Stimulated activated CD4-positive, alpha-beta T cell treated with anti-CD3 and anti-CD28 coated beads, Interleukin-2, amount 100 ng/mL, for 48 hours (primary cell): ENCODE results near the gene SLC16A9.
A peak's percentile ranks its signal among the peaks of the same experiment; 100 is the strongest.
"Not testable (repeated sequence)": the region's sequence is repeated elsewhere in the genome, so short reads cannot be mapped to it uniquely, and the experiment has no call there.

ENCODE experiments used
- DNase-seq, 2 donors: peaks; one replicate each; pipeline ENCODE4 v3.0.0-alpha.2; 2020

Gene SLC16A9, protein sequence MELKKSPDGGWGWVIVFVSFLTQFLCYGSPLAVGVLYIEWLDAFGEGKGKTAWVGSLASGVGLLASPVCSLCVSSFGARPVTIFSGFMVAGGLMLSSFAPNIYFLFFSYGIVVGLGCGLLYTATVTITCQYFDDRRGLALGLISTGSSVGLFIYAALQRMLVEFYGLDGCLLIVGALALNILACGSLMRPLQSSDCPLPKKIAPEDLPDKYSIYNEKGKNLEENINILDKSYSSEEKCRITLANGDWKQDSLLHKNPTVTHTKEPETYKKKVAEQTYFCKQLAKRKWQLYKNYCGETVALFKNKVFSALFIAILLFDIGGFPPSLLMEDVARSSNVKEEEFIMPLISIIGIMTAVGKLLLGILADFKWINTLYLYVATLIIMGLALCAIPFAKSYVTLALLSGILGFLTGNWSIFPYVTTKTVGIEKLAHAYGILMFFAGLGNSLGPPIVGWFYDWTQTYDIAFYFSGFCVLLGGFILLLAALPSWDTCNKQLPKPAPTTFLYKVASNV

GRCh38 chr10:59709395-59710125, at the start of gene SLC16A9:
SLC16A9 (minus strand) TSS chr10:59709850; CDS start chr10:59684291, 25,559 bp downstream.
- DNase-seq: peak; percentile 27 to 30

DNA sequence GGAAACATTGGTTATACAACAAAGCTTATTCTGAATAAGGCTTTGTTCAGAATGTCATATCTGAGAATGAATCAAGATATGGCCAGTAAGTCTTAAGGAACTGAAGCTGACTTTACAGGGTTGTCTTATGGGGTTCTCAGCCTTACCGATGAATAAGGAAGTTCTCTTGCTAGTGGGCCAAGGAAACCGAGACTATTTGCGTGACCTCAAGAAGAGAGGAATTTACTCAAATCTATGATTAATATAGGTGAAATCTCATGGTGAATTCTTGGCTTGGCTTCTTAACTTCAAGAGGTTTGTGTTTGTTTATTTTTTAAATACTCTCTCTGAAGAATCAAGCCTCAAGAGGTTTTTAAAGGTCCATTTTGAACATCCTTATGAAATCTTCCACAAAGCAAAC, 48.3 kb upstream of the SLC16A9 start:
- no peak for DNase-seq

GRCh38 chr10:59754951-59755350, 45.3 kb upstream of the SLC16A9 start:
- no peak for DNase-seq

- DNase-seq: no peak
These were observed 43.6 kb upstream of the SLC16A9 start, which contains the start of gene MRLN for GRCh38 chr10:59753267-59753666. MRLN (minus strand) TSS chr10:59753455.

- no peak for DNase-seq
These were observed 42.8 kb upstream of the SLC16A9 start for GRCh38 chr10:59752278-59752940.

GRCh38 chr10:59750155-59750945, 40.7 kb upstream of the SLC16A9 start:
- no peak for DNase-seq

- DNase-seq: no peak
These were observed 39.2 kb upstream of the SLC16A9 start for GRCh38 chr10:59748834-59749233.

GRCh38 chr10:59745163-59745650, 35.6 kb upstream of the SLC16A9 start:
- DNase-seq: no peak

- not testable (repeated sequence) for DNase-seq
These were observed 35.1 kb upstream of the SLC16A9 start for GRCh38 chr10:59744762-59745161.

- DNase-seq: not testable (repeated sequence)
These were observed 34.5 kb upstream of the SLC16A9 start for GRCh38 chr10:59744156-59744555.

- DNase-seq: no peak
These were observed 31.9 kb upstream of the SLC16A9 start for GRCh38 chr10:59741583-59741982.

- no peak for DNase-seq
These were observed 31.4 kb upstream of the SLC16A9 start for GRCh38 chr10:59741048-59741447.

DNA sequence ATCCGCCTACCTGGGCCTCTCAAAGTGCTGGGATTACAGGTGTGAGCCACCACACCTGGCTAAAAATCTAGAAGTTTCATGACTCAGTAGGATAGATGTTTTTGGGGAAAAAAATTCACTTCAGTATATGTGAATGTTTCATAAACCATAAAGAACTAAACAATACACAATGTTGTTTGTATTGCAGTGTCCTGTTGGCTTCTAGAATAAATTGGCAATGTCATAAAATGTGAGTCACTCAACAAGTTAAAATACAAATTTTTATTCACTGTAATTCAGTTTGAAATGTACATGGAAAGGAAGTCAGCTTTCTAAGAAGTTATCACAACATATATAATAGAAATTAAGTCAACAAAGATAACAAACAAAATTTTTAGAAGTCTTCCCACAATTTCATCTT, 27.1 kb upstream of the SLC16A9 start:
- no peak for DNase-seq

DNA sequence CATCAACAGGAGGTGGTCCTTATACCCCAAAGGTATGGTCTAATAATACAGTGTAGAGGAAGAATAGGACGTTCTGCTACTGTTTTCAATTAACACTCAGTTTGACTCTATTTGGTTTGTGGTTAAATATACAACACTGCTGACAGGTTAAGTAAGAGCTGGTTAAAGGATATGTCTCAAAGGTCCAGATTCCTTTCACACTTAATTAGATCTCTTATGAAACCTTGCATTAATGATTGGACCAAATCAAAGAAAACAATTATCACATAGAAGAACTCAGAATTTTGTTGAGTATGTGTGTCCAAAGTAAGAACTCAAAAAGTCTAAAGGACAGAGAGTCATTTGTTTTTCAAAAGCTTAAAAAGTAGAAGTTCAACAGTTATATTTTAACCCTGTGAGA, 25.6 kb upstream of the SLC16A9 start:
- DNase-seq: no peak

- no peak for DNase-seq
These were observed 24.4 kb upstream of the SLC16A9 start for GRCh38 chr10:59734014-59734462.

GRCh38 chr10:59733321-59734013, 23.8 kb upstream of the SLC16A9 start:
- not testable (repeated sequence) for DNase-seq

DNA sequence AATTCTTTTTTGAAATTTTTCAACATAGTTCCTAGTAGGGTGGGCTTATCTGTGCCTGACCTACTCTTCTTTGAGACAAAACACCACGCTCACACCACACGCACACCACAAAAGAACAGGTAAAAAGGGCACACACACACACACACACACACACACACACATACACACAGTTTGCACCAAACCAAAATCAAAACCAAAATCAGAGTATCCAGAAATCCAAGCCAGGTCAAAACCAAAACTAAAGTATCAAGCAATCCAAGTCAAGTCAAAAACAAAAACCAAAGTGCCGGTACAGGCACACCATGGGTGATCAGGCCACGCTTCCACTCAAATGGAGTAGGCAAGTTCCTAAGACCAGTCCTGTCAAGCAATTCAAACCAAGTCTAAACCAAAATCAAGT, 23.2 kb upstream of the SLC16A9 start:
- DNase-seq: not testable (repeated sequence)

DNA sequence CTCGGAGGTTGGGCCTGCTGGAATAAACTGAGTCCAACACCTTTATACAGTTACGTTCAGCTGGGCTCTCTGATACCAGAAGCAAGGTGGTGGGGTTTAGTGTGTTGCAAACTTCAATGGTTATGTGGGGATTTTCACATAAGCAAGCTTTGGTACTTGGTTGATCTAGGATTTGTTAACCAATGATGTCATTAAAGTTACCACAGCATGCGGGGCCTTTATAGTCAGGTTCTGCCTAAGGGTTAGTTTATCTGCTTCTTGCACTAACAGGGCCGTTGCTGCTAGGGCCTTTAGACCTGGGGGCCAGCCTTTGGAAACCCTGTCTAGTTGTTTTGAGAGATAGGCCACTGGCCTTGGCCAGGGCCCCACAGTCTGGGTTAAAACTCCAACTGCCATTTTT, 19.5 kb upstream of the SLC16A9 start:
- not testable (repeated sequence) for DNase-seq

GRCh38 chr10:59724098-59724938, 14.7 kb upstream of the SLC16A9 start:
- no peak for DNase-seq

DNA sequence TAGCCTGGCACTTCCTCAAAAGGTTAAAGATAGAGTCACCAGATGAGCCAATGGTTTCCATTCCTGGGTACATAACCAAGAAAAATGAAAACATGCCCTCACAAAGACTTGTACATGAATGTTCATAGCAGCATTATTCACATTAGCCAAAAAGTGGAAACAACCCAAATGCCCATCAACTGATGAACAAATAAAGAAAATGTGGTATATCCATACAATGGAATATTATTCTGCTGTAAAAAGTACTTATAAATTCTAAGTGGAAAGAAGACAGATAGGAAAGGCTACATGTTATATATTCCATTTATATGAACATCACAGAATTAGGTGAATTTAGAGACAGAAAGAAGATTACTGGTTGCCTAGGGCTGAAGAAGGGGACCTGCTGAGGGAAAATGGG, 10.7 kb upstream of the SLC16A9 start:
- no peak for DNase-seq

DNA sequence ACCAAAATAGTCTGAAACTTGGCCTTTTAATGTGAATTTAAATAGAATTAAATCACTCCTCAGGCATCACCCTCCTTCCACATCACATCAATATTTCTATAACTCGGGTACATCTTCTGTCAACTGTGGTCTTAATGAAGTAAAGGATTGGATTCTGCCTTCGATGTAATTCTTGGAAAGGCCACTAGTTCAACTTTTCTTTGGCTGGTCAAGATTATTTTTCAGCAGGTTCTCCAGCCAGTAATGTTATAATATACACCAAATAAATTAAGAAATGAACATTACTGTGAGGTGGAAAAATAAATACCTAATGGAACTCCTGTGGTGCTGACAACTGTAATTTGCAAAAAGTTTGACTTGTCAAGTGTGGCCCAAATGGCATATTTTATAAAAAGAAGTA, 9.7 kb upstream of the SLC16A9 start:
- DNase-seq: no peak
